Psoas muscle (tissue), 8 donors: ENCODE measurements around the gene MBTD1. TPM values are rescaled to one million over a fixed set of nuclear protein-coding genes. Genes with fewer than 3 reads are reported as not detected.

Experiments
- ATAC-seq, 4 donors: fragments of 200-7000 bp; cut with Tn5 transposase; one replicate each; pipeline ENCODE4 v1.9.1; 2020; ENCODE audit warnings: moderate library complexity in 3 of 4, mild to moderate bottlenecking in 2 of 4
- DNase-seq, 2 donors: peaks; one replicate each; pipeline ENCODE4 v3.0.0-alpha.2; 2020
- H3K27ac ChIP-seq: fragments of 200-600 bp; one replicate; pipeline ENCODE4 v1.8.0; 2022
- H3K27me3 ChIP-seq, 3 donors: fragments of 200-600 bp in 1 of 3; one replicate each; pipeline versions ENCODE4 v1.6.1 to v1.8.0; 2013 to 2022; ENCODE audit warnings: low read length in 2 of 3, mild to moderate bottlenecking in 2 of 3, moderate library complexity in 1 of 3; ENCODE audit not compliant: insufficient read depth in 3 of 3
- H3K36me3 ChIP-seq, 2 donors: fragments of 200-600 bp in 1 of 2; one replicate each; pipeline versions ENCODE4 v1.6.1 to v1.8.0; 2013 to 2022; ENCODE audit warnings: low read depth in 1 of 2, mild to moderate bottlenecking in 1 of 2, moderate library complexity in 1 of 2; ENCODE audit not compliant: insufficient read depth in 1 of 2
- H3K4me1 ChIP-seq: fragments of 200-600 bp; one replicate; pipeline ENCODE4 v1.8.0; 2022
- H3K4me3 ChIP-seq: fragments of 200-600 bp; one replicate; pipeline ENCODE4 v1.8.0; 2022; ENCODE audit warnings: mild to moderate bottlenecking
- H3K9me3 ChIP-seq: fragments of 200-600 bp; one replicate; pipeline ENCODE4 v1.8.0; 2022
- WGBS, 3 donors: extraction: QIAGEN DNeasy Blood & Tissue Kit; methylation state at CpG; one replicate each; pipeline versions ENCODE4 v1.1.6 to v1.1.7; 2013; 5-methylcytosine and 5-hydroxymethylcytosine counted together
- intact Hi-C, 2 donors: fragments of 100-400 bp; cut with DNase I; formaldehyde crosslinking; loops; one replicate each; pipeline versions ENCODE4 v1.11.0 to v1.14.2; 2022
- polyA plus RNA-seq, 3 donors: library from polyadenylated mRNA; stranded (reverse); fragments of 200-250 nt; gene quantifications; one replicate each; pipeline ENCODE4 v1.2.3, GENCODE V29; 2013
- total RNA-seq, 4 donors: library from RNA; stranded (reverse); fragmentation: NEBNext Ultra II Directional in 2 of 4; extraction: Animal tissue kit (Norgen Biotek cat#: 25700) in 2 of 4; gene quantifications; one replicate each; pipeline versions ENCODE4 v1.2.1 to v1.2.4, GENCODE V29; 2021 to 2023
- TF ChIP-seq, protein P1 (sequence below): fragments of 200-600 bp; IDR thresholded peaks from one replicate; pipeline ENCODE4 v1.8.0; 2022; ENCODE audit warnings: antibody characterized with exemption
- donor health status: healthy with polysubstance abuse.
- donor health status: DM: no; HTN: no; CAD: no; lungs with moderate emphysema.
- donor health status: Bipolar disorder and iron deficiency.
- donor health status: healthy.
- donor health status: DM: yes; HTN: yes; CAD: no.
- donor health status: DM: no; HTN: no; CAD: no.
- donor health status: DM: no; HTN: no; CAD: no.
- donor health status: DM: yes; HTN: yes; CAD: no.

Gene MBTD1
- total and polyA plus RNA-seq, 7 donors, result 2.7 to 7.2 (median 5.7) TPM

DNA sequence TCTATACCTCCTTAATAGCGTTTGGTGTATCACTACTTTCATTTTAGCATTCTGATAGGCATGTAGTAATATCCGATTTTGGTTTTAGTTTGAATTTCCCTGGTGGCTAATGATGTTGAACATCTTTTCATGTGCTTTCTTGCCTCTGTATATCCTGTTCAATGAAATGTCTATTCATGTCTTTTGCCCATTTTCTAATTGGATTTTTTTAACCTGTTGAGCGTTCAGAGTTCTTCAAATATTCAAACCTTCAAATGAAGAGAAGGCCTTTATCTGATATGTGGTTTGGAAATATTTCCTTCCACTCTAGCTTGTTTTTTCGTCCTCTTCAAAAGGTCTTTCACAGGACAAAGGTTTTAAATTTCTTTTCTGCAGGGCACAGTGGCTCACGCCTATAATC is 108.9 kb downstream of the MBTD1 start:
- intact Hi-C loops, result loop anchor here (5.0 to 10.0 kb wide), 2 partner anchors 149 to 286 kb away; partner anchors contain the start of gene TOB1 (in 1 of the 2)
- DNase-seq (no peak), ATAC-seq (no peak)
- Histone ChIP-seq H3K4me1 (peaks cover 10% of the 10 kb centered on the region), H3K9me3 (no peaks in the 10 kb centered on the region), H3K36me3 (peaks cover 0 to 6% of the 10 kb centered on the region in 2 donors), H3K4me3 (no peak overlapping the region), H3K27ac (no peak overlapping the region), H3K27me3 (no peaks in the 10 kb centered on the region)
- TF ChIP-seq, protein P1, sequence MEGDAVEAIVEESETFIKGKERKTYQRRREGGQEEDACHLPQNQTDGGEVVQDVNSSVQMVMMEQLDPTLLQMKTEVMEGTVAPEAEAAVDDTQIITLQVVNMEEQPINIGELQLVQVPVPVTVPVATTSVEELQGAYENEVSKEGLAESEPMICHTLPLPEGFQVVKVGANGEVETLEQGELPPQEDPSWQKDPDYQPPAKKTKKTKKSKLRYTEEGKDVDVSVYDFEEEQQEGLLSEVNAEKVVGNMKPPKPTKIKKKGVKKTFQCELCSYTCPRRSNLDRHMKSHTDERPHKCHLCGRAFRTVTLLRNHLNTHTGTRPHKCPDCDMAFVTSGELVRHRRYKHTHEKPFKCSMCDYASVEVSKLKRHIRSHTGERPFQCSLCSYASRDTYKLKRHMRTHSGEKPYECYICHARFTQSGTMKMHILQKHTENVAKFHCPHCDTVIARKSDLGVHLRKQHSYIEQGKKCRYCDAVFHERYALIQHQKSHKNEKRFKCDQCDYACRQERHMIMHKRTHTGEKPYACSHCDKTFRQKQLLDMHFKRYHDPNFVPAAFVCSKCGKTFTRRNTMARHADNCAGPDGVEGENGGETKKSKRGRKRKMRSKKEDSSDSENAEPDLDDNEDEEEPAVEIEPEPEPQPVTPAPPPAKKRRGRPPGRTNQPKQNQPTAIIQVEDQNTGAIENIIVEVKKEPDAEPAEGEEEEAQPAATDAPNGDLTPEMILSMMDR, result no peak
- WGBS, 3 donors, result 78 to 82% (median 79%) methylated on average over 5 of the region's 5 CpGs

DNA sequence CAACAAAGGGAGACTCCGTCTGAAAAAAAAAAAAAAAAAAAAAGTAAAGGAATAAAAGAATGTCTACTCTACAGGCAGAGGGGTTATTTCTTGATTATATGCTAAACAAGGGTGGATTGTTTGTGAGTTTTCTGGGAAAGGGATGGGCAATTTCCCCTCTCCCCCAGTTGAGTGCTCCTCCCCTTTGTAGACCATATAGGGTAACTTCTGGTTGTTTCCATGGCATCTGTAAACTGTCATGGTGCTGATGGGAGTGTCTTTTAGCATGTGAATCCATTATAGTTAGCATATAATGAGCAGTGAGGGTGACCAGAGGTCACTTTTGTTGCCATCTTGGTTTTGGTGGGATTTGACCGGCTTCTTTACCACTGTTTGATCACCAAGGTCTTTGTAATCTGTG is 110.7 kb downstream of the MBTD1 start:
- Histone ChIP-seq H3K27me3 (no peaks in the 10 kb centered on the region), H3K4me3 (no peak overlapping the region), H3K27ac (no peak overlapping the region), H3K9me3 (no peaks in the 10 kb centered on the region), H3K36me3 (no peaks in the 10 kb centered on the region), H3K4me1 (peaks cover 4% of the 10 kb centered on the region)
- intact Hi-C loops, result no loop called here
- 75 to 94% (median 88%) methylated on average over 2 of the region's 2 CpGs for WGBS, 3 donors
- DNase-seq (no peak), ATAC-seq (no peak)
- TF ChIP-seq, protein P1, result no peak

DNA sequence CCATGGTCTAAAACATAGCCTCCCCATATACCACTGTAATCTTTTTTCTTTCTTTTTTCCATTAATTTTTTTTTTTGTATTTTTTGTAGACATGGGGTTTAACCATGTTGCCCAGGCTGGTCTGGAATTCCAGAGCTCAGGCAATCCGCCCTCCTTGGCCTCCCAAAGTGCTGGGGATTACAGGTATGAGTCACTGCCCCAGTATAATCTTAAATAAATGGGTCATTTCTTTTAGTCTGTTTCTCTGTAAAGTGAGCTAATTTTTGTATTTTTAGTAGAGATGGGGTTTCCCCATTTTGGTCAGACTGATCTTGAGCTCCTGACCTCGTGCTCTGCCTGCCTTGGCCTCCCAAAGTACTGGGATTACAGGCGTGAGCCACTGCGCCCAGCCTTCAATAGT is 112.2 kb downstream of the MBTD1 start:
- WGBS, 3 donors, result 67 to 75% (median 73%) methylated on average over 4 of the region's 4 CpGs
- ATAC-seq (no peak), DNase-seq (no peak)
- no peaks in the 10 kb centered on the region for H3K27me3 ChIP-seq
- no peak overlapping the region for H3K27ac ChIP-seq
- no peaks in the 10 kb centered on the region for H3K9me3 ChIP-seq
- TF ChIP-seq, protein P1, result no peak
- intact Hi-C loops, result no loop called here
- H3K4me1 ChIP-seq, result peaks cover 4% of the 10 kb centered on the region
- H3K4me3 ChIP-seq, result no peak overlapping the region
- no peaks in the 10 kb centered on the region for H3K36me3 ChIP-seq

DNA sequence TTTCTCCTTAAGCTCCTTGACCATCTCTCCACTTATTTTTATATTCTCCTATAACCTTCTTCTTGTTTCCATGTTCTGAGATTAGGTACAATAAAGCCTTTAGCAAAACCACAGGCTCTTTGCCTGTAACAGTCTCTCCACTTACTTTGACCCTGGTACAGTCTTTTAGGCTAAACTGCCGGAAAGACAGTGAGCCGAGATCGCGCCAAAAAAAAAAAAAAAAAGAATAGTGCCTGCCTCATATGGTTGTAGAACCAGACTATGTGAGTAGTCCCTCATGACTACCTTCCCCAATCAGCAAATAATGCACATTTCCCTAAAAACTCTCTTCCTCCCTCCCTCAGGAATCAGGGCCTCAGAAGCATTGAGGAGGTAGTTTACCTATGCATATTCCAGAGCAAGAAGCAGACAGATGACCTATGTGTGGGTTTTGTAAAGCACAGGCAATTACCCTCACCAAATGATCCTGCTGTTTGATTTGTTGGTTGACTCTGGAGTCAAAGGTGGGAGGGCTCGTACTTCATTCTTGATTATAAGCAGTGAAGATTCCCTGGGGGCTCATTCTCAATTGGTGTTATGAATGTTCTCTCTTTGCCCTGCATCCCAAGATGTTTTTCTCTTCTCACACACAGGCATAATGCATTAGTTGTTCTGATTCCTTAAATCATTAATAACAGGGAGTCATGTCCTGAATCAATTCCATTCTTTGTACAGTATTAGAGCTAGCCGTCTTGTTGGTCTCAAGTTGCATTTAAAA is 115.4 kb downstream of the MBTD1 start:
- Histone ChIP-seq H3K27me3 (no peaks in the 10 kb centered on the region), H3K36me3 (no peaks in the 10 kb centered on the region), H3K27ac (no peak overlapping the region), H3K4me3 (no peak overlapping the region), H3K4me1 (peaks cover 4% of the 10 kb centered on the region), H3K9me3 (no peaks in the 10 kb centered on the region)
- WGBS, 3 donors, result 49 to 60% (median 56%) methylated on average over 6 of the region's 6 CpGs
- ATAC-seq, result no peak
- TF ChIP-seq, protein P1, result no peak
- intact Hi-C loops, result no loop called here
- no peak for DNase-seq

DNA sequence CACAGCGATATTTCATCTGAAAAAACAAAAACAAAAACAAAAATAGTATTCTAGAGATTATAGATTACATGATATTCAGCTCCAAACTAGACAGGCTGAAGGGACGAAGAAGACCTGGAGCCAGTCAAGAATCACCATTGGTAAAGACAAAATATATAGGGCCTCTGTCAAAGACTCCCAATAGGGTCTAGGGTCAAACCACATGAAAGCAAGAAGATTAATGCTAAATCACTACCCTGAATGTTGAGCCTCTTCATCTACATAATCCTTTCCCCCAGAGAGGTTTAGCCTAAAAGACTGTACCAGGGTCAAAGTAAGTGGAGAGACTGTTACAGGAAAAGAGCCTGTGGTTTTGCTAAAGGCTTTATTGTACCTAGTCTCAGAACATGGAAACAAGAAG is 117.3 kb downstream of the MBTD1 start:
- Histone ChIP-seq H3K27ac (no peak overlapping the region), H3K9me3 (no peaks in the 10 kb centered on the region), H3K4me1 (peaks cover 1% of the 10 kb centered on the region), H3K36me3 (no peaks in the 10 kb centered on the region), H3K4me3 (no peak overlapping the region), H3K27me3 (no peaks in the 10 kb centered on the region)
- WGBS, 3 donors, result 93 to 96% (median 93%) methylated on average over 2 of the region's 2 CpGs
- TF ChIP-seq, protein P1, result no peak
- DNase-seq (no peak), ATAC-seq (no peak)
- intact Hi-C loops, result no loop called here
